ENCODE results near the gene GOLGA3.

The GOLGA3 gene

DNA sequence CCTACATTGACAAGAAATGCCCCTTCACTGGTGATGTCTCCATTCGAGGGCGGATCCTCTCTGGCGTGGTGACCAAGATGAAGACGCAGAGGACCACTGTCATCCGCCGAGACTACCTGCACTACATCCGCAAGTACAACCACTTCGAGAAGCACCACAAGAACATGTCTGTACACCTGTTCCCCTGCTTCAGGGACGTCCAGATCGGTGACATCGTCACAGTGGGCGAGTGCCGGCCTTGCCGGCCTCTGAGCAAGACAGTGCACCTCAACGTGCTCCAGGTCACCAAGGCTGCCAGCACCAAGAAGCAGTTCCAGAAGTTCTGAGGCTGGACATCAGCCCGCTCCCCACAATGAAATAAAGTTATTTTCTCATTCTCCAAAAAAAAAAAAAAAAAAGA is 2.8 kb downstream of the GOLGA3 start:
- H3K9ac ChIP-seq (ENCODE audit: low read length): no peak overlapping the region
- H3K9me3 ChIP-seq (ENCODE audit: insufficient read depth, low read length): no peaks in the 10 kb centered on the region
- TF ChIP-seq EZH2phosphoT487 (IDR thresholded peaks at IDR 0.05; ENCODE audit: low read depth): no peak
- TF ChIP-seq, protein P1, sequence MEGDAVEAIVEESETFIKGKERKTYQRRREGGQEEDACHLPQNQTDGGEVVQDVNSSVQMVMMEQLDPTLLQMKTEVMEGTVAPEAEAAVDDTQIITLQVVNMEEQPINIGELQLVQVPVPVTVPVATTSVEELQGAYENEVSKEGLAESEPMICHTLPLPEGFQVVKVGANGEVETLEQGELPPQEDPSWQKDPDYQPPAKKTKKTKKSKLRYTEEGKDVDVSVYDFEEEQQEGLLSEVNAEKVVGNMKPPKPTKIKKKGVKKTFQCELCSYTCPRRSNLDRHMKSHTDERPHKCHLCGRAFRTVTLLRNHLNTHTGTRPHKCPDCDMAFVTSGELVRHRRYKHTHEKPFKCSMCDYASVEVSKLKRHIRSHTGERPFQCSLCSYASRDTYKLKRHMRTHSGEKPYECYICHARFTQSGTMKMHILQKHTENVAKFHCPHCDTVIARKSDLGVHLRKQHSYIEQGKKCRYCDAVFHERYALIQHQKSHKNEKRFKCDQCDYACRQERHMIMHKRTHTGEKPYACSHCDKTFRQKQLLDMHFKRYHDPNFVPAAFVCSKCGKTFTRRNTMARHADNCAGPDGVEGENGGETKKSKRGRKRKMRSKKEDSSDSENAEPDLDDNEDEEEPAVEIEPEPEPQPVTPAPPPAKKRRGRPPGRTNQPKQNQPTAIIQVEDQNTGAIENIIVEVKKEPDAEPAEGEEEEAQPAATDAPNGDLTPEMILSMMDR (IDR thresholded peaks at IDR 0.05; ENCODE audit: low read depth, low read length): no peak
- H4K20me1 ChIP-seq (ENCODE audit: insufficient read depth, low read length): no peaks in the 10 kb centered on the region
- no peaks in the 10 kb centered on the region for H3K27me3 ChIP-seq (ENCODE audit: low read depth, low read length)
- no peak overlapping the region for H2AFZ ChIP-seq (ENCODE audit: low read depth, low read length)
- no peaks in the 10 kb centered on the region for H3K4me1 ChIP-seq (ENCODE audit: low read length)
- H3K36me3 ChIP-seq (replicated peaks; ENCODE audit: low read depth, low read length): no peaks in the 10 kb centered on the region
- peaks cover 26% of the 10 kb centered on the region for H3K79me2 ChIP-seq (ENCODE audit: low read length)
- no peak overlapping the region for H3K27ac ChIP-seq (ENCODE audit: low read length)
- H3K4me2 ChIP-seq (ENCODE audit: low read length): no peak overlapping the region
- H3K4me3 ChIP-seq (ENCODE audit: low read length): no peak overlapping the region

- H3K9me3 ChIP-seq (ENCODE audit: insufficient read depth, low read length): no peaks in the 10 kb centered on the region
- H3K4me2 ChIP-seq (ENCODE audit: low read length): no peak overlapping the region
- peaks cover 26% of the 10 kb centered on the region for H3K79me2 ChIP-seq (ENCODE audit: low read length)
- no peak overlapping the region for H3K4me3 ChIP-seq (ENCODE audit: low read length)
- no peak overlapping the region for H3K9ac ChIP-seq (ENCODE audit: low read length)
- no peaks in the 10 kb centered on the region for H3K36me3 ChIP-seq (replicated peaks; ENCODE audit: low read depth, low read length)
- no peaks in the 10 kb centered on the region for H3K27me3 ChIP-seq (ENCODE audit: low read depth, low read length)
- no peak overlapping the region for H3K27ac ChIP-seq (ENCODE audit: low read length)
- H4K20me1 ChIP-seq (ENCODE audit: insufficient read depth, low read length): no peaks in the 10 kb centered on the region
- no peak overlapping the region for H2AFZ ChIP-seq (ENCODE audit: low read depth, low read length)
- TF ChIP-seq EZH2phosphoT487 (IDR thresholded peaks at IDR 0.05; ENCODE audit: low read depth): no peak
- TF ChIP-seq, protein P1 (IDR thresholded peaks at IDR 0.05; ENCODE audit: low read depth, low read length): no peak
- no peaks in the 10 kb centered on the region for H3K4me1 ChIP-seq (ENCODE audit: low read length)
Observed at GRCh38 chr12:132825089-132825488, 3.6 kb downstream of the GOLGA3 start.

DNA sequence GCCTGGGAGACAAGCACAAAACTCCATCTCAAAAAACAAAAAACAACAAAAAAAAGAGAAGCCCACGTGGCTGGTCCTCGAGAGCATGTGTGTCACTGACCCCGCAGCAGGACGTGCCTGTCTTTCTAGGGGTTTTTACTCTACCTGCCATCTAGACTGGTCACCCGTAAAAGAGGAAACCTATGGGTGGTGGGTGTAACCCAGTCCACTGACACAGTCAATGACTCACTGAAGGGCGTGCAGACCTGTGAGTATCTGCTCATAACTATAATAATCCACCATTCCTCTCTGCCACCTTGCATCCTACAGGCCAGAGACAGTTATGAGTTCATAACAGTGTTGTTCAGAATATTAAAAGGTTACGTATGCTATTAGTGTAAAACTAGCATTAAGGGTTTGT is 4.6 kb downstream of the GOLGA3 start:
- Histone ChIP-seq H4K20me1 (ENCODE audit: insufficient read depth, low read length) (no peaks in the 10 kb centered on the region), H3K4me3 (ENCODE audit: low read length) (no peak overlapping the region), H2AFZ (ENCODE audit: low read depth, low read length) (no peak overlapping the region), H3K36me3 (replicated peaks; ENCODE audit: low read depth, low read length) (no peaks in the 10 kb centered on the region), H3K27ac (ENCODE audit: low read length) (no peak overlapping the region), H3K27me3 (ENCODE audit: low read depth, low read length) (no peaks in the 10 kb centered on the region), H3K4me2 (ENCODE audit: low read length) (no peak overlapping the region), H3K9ac (ENCODE audit: low read length) (no peak overlapping the region), H3K9me3 (ENCODE audit: insufficient read depth, low read length) (no peaks in the 10 kb centered on the region), H3K4me1 (ENCODE audit: low read length) (no peaks in the 10 kb centered on the region), H3K79me2 (ENCODE audit: low read length) (peaks cover 26% of the 10 kb centered on the region)
- TF ChIP-seq EZH2phosphoT487 (IDR thresholded peaks at IDR 0.05; ENCODE audit: low read depth): no peak
- TF ChIP-seq, protein P1 (IDR thresholded peaks at IDR 0.05; ENCODE audit: low read depth, low read length): no peak

DNA sequence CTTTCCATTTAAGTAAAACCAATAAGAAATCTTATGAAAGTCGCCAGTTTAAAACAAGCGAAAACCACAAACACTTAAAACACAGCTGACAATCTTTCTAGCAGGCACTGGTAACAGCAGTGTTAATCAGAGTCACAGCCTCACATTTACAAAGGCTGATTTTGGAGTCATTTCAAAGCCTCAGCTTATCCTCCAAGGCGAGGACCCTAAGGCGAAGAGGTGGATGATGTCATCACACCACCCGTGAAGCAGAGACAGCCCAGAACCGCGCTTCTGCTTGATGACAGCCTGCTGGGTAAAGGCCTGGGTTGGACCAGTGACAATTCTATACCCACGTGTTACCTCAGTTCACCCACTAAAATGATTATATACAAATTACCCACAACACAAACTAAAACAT is 10.1 kb downstream of the GOLGA3 start:
- H3K9ac ChIP-seq (ENCODE audit: low read length): no peak overlapping the region
- H3K79me2 ChIP-seq (ENCODE audit: low read length): no peaks in the 10 kb centered on the region
- no peak overlapping the region for H3K4me2 ChIP-seq (ENCODE audit: low read length)
- H3K9me3 ChIP-seq (ENCODE audit: insufficient read depth, low read length): no peaks in the 10 kb centered on the region
- no peak overlapping the region for H3K4me3 ChIP-seq (ENCODE audit: low read length)
- no peaks in the 10 kb centered on the region for H3K27me3 ChIP-seq (ENCODE audit: low read depth, low read length)
- H3K27ac ChIP-seq (ENCODE audit: low read length): no peak overlapping the region
- no peak for TF ChIP-seq EZH2phosphoT487 (IDR thresholded peaks at IDR 0.05; ENCODE audit: low read depth)
- TF ChIP-seq, protein P1 (IDR thresholded peaks at IDR 0.05; ENCODE audit: low read depth, low read length): no peak
- no peaks in the 10 kb centered on the region for H3K4me1 ChIP-seq (ENCODE audit: low read length)
- no peak overlapping the region for H2AFZ ChIP-seq (ENCODE audit: low read depth, low read length)
- H4K20me1 ChIP-seq (ENCODE audit: insufficient read depth, low read length): no peaks in the 10 kb centered on the region
- no peaks in the 10 kb centered on the region for H3K36me3 ChIP-seq (replicated peaks; ENCODE audit: low read depth, low read length)

Measured in OCI-LY3 (cell line).